Measurements from ENCODE around the gene KIF26B.

GRCh38 chr1:245526141-245526540 lies 371.4 kb downstream of the KIF26B start:
- no peak for TF ChIP-seq EZH2 (IDR thresholded peaks at IDR 0.05; ENCODE audit: borderline replicate concordance, low read length)
- no peak for TF ChIP-seq CTCF (IDR thresholded peaks at IDR 0.05; ENCODE audit: low read length)
